Measurements from ENCODE around the gene NOP14.
"Not testable (repeated sequence)": the region's sequence is repeated elsewhere in the genome, so short reads cannot be mapped to it uniquely, and the experiment has no call there.

The NOP14 gene

DNA sequence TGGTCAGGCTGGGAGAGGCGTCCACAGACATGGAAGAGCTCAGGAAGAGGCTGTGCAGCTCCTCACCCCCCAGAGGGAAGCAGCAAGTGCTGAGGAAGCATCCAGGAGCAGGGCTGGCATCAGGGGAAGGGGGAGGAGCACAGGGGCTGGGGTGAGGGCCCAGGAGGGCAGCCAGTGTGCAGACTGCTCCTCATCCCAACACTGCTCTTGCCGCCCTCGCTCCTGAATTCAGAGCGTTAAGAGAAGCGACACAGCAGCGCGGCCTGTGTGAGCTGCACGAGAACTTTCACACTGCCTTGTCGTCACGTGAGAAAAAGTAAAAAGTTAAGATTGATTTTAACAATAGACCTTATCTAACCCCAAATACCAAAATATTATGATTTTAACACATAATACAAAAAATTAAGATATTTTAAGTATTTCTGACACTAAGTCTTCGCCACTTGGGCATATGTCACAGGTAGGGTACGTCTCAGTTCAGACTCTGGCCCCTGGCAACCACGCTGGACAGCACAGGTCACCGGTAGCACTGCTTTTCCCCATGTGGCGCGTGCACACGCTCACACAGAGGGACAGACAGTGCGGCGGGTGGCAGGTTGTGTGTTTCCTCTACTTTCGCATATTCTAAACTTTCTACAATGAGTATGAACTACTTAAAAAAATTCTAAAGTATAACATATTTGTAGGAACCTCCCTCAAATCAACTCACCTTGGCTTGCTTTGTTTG is 19.7 kb downstream of the NOP14 start:
- DNase-seq (ENCODE audit: extremely low spot score, insufficient read length, low read depth): no peak
- no peak for FAIRE-seq

DNA sequence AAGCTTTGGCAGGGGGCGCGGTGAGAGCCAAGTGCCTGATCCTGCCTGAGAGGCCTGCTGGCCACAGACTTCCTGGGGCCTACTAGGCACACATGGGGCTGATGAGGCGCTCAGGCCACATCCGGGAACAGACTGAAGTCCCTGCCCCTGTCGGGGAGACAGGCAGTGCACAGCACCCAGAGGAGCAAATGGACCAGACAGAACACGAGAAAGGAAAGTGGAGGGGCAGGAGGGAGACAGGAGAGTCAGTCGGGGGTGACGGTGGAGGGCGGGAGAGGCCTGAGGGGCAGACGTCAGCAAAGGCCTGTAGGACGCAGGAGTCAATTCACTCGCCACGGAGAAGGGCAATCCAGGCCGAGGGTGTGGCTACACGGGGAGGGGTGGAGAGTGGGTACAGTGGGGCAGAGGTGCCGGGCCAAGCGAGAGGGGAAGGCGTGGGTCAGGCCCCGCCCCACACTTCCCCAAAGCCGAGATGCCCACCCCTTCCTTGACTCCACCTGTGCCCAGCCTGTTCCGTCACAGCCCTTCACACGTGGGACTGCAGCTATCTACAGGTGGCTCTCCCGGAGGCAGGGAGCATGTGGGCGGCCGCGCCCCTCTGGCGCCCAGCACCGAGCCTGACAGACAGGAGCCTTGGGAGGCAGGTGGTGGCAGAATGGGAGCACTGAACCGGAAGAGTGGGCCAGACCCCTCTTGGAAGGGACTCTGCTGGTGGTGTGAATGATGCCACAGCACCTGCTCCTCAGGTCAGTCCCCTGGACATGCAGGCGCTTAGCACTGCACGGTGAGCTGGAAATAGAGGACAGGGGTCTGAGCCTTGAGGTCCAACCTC is 20.5 kb downstream of the NOP14 start:
- FAIRE-seq: no peak

DNA sequence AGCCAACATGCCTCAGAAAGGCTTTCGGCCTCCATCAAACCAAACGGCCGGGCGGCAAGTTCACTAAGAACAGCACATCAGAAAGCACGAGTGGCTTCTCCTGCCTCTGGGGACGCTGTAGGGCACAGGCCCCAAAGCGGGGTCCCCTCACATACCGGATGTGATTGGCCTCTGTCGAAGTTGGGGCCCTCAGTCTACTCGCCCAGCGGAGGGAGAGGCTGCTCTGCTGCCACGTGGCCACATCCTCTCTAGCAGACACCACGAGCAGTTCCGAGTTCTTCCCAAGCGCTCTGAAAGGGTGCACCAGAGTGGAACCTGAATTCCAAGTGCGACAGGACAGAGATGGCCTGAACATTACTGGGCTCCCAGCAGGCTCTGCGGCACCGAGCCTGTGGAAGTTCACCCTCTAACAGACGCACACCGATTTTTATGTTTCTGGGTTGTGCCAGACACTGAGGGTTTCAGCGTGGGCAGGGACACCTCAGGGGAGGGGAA is 21.1 kb downstream of the NOP14 start:
- FAIRE-seq (no peak), DNase-seq (ENCODE audit: extremely low spot score, insufficient read length, low read depth) (no peak)

More for the DNA sequence above, 20.5 kb downstream of the NOP14 start:
- no peak for DNase-seq (ENCODE audit: extremely low spot score, insufficient read length, low read depth)

DNA sequence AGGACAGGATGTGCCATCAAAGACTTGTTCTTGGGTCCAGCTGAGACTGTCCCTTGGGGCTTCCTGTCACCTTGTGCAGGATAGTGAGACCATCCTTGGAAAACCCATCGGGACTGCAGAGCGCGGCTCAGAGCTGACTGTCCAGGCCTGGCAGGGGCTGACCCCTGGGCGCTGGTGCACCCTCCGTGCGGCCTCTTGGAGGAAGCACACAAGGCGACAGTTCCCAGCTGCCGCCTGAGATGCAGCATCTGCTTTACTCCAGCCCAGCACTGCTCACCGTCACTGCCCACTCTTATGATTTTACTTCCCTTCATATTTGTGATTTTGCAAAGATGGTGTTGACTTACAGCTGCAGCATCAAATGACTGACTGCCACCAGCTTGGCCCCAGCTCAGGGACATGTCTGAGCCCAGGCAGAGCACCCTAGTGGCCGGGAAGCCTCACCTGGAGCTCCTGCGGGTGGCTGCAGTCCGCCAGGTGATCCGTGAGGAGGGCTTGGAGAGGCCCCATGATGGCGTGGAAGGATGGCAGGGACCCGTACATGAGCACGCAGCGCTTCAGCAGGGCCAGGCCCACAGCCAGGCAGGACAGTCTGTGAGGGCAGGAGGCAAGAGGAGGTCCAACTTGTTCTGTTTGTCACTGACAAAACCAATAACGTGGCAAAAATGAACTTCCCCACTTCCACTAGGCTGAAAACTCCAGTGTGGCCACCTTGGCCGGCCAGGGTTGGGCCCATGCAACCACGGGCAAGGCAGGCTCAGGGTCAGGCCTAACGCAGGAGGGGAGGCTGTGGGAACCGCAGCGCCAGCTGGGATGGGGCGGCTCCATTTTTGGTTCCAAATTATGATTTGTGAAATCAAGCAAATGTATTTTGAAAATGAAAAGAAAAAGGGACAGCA is 21.8 kb downstream of the NOP14 start:
- FAIRE-seq (no peak), DNase-seq (ENCODE audit: extremely low spot score, insufficient read length, low read depth) (no peak)

DNA sequence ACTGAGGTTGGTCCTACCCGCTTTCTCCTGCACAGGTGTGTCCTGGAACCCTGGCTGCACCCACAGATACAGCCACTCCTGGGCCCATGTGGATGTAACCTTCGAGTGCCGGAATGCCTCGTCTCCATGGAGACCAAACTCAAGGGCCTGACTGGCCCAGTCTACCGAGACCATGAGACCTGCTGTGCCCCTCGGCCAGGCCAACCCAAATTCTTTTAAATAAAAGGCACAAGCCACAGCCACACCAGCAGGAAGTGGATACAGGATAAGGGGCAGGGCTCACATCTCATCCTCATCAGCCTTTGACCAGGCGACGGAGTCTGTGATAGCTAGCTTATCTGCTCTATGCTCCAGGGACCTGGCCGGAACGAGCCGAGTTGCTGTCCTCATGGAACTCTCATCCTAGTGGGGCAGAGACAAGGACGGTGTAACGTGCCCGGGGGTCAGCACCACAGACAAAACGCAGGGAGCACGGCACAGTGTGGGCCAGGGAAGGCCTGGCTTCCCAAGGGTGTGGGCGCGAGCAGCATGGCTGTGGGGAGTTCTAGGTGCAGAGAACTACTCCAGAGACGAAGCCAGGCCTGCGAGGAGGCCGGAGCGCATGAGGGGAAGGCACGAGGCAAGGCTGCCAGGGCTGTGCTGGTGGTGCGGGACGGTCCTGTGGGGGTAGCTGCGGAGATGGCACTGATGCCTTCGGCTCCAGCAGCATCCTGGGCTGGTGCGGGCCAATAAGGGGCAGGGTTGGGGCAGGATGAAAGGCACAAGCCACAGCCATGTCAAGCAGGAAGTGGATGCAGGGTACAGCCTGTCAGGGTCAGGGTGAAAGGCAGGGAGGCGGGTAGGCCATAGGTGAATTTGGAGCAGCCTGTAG is 22.7 kb downstream of the NOP14 start:
- FAIRE-seq (no peak), DNase-seq (ENCODE audit: extremely low spot score, insufficient read length, low read depth) (no peak)

DNA sequence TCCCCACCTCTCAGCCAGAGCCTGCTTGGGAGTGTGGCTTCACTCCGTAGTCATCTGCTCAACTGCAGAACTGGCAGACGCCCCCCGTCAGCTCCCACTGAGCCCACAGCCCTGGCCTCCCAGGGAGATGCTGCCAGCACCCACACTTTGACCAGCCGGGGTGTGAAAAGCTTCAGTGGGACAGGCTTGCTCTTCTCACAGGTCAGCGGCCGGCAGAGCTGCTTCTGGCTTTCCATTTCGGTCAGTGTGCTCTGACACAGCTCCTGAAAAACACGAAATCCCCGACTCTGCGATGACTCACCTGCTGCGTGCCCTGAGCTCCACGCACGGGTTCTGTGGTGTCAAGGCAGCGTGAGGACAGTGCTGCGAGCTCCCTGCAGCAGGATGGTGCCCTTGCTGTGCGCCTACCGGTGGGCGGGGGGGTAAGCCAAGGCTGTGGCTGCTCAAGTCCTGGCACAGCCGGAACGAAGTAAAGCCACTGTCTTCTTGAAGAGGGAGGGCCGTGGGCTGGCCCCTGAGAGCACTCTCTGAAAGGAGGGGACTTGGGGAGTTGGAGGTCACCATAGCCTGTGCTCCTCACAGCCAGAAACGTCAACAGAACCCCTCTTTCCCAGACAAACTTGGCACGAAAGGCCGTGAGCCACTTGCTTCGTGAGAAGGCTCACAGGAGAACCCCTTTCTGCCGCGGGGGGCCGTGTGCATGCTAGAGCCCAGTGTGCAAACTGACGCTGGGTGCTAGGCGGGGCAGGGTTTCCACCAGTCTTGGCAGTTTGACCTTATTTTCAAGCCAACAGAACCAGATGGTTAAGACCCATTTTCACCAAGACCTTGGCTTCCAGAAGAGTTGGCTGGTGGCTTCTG is 23.6 kb downstream of the NOP14 start:
- DNase-seq (ENCODE audit: extremely low spot score, insufficient read length, low read depth) (no peak), FAIRE-seq (no peak)

DNA sequence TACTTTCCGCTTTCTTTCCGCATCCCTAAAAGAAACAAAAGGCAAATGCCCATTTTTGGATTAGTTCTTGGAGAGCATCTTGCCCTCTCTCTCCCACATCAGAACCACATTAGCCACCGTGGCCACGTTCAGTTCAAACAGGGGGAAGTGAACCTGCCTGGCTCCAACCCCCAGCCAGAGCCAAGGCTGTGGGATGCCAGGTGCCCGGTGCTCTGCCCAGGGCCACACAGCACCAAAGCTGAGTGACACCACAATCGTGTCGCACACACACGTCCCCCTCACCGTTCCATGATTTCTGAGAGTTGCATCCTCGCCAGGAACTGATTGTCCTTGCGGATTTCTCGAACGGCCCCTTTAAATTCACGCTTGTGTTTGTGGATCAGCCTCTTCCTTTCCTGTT is 24.3 kb downstream of the NOP14 start:
- DNase-seq (ENCODE audit: extremely low spot score, insufficient read length, low read depth): no peak
- FAIRE-seq: no peak

DNA sequence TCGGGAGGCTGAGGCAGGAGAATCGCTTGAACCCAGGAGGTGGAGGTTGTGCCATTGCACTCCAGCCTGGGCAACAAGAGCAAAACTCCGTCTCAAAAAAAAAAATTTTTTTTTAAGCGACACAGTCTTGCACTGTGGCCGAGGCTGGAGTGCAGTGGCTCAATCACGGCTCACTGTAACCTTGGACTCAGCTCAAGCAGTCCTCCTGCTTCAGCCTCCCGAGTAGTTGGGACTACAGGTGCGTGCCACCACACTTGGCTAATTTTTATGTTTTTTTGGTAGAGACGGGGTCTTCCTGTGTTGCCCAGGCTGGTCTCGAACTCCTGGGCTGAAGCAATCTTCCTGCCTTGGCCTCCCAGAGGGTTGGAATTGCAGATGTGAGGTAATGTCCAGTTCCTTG is 24.8 kb downstream of the NOP14 start:
- not testable (repeated sequence) for FAIRE-seq; DNase-seq (ENCODE audit: extremely low spot score, insufficient read length, low read depth)

DNA sequence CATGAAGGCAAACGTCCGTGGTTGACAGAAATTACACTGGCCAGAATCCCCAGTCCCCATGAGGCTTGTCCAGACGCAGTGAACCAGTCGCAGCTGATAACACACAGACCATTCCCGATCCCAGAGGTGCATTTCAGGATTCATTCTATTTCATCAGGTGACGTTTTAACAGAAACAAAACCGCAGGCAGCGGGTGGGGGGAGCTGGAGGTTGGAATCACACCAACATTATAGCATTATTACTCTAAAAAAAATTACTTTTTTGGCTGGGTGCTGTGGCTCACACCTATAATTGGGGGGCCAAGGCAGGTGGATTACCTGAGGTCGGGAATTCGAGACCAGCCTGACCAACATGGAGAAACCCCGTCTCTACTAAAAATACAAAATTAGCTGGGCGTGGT is 25.2 kb downstream of the NOP14 start:
- DNase-seq (ENCODE audit: extremely low spot score, insufficient read length, low read depth) (no peak), FAIRE-seq (peak; percentile 24)

DNA sequence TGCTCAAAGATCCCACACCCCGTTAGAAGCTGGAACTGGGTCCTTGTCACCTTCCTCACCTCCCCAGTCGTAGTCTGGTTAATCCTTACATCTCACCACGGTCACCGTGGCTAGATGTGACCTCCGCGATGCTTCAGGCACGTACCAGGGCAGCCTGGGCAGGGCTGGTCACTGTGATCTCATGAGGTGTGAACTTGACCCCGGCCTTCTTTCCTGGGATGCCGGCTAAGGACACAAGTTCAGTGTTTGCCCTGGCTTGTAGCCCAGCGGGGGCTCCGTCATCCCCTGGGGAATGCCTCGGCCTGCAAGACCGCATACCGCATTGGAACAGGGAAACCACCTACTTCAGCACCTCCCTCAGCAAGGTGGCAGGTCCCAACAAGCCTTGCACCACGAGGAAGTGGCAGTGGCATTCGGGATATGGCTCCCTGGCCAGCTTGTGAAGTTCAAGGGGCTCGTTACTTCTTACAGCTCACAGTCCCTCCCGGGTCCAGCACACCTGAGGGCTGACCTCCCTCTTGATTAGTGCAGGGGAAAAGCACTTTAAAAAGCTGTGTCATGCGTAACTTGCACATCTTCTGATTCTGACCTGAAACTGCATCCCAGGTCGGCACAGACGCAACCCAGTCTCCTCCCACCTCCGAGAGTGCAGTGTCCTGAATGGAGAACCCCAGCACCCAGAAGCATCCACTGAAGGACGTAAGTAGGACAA is 25.9 kb downstream of the NOP14 start:
- no peak for FAIRE-seq

DNA sequence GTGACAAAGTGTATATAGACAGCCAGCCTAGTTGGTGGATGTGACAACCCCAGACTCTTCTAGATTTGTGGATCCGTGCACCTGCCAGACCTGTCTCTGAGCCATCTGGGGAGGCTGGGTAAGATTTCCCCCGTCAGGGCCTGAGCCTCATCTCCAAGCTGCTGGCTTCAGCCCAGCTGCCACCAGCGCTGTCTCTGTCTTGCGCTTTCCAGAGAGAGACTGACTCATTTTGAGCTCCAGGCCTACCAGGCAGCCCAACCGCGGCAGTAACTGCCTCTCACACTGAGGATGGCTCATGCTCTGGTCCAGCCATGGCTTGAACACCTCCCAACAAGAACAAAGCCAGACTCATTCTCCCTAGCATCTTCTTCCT is 26.4 kb downstream of the NOP14 start:
- FAIRE-seq (peak; percentile 88), DNase-seq (ENCODE audit: extremely low spot score, insufficient read length, low read depth) (no peak)

More for the DNA sequence above, 25.9 kb downstream of the NOP14 start:
- DNase-seq (ENCODE audit: extremely low spot score, insufficient read length, low read depth): no peak

DNA sequence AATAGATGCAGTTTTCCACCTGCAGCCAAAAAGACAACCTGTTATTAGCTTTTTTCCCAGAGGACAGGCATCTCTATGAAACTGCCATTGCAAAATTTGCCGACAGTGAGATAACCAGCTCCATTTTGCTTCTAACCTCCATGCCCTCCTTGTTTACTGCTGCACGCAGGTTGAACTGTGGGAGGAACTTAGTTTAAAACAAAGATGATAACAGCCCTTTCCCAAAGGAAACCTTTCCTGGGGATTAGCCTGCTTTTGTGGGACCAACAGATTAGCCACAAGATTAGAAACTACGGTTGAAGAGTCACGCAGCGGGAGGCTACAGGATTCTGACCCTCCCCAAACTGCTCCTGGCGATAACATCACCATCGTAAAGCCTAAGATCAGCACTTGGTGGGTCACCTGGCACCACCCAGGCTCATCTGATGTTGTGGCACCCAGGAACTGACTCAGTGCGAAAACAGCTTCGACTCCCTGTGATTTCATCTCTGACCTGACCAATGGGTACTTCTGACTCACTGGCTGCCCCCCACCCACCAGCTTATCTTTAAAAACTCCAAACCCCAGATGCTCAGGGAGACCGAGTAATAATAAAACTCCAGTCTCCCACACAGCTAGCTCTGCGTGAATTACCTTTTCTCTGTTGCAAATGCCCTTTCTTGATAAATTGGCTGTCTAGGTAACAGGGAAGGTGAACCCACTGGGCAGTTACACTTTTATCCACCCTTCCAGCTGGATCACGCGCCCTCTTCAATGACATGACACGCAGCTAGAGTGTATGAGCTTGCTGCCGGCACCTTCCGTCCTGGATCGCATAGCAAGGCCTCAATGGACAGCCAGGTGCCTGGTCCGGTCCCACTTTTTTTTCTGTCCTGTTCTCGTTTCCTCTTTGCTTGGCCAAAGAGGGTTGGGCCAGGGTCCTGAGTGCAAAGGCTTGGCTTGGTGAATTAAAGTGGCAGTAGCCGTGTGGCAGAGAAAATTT is 27.2 kb downstream of the NOP14 start:
- DNase-seq (ENCODE audit: extremely low spot score, insufficient read length, low read depth): no peak
- FAIRE-seq: peak; percentile 62

DNA sequence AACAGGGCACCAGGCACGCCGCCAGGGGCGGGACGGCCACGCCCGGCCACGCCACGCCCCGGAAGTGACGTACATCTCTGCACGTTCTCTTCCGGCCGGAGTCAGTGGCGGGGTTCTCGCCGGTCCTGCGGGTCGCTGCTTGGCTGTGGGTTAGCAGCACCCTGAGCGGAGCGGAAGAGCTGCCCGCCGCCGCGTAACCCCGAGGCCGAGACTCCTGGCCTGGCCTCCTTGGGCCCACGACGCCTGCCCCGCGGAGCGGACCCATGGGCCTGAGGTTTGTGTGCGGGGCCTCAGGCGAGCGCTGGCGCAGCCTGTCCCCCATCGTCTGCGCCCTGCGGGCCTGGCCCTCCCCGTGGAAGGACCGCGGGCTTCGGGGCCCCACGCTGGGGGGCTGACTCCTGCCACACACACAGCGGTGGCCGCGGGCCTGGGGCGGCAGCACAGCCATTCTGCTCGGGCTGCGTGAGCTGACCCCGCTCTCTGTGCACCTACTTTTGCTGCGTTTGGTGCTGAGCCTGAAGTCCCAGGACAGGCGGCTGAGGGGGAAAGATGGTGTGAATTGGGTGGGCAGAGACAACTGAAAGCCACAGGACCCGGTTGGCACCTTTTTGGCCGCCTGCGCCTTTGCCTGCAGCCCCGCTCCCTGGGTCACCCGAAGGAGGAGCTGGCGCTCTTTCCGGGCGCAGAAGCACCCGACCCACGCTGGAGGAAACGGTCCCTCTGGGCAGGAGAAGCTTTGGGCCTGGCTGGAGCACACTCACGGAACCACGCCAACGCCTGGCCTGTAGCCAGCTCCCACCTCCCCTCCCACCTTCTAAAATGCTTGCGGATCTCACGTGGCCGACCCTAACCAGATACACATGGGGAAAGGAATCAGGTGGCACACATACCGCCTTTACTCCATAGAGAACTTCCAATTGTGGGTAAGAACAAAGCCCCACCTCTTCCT is 28.1 kb downstream of the NOP14 start:
- DNase-seq (ENCODE audit: extremely low spot score, insufficient read length, low read depth): peak; percentile 85
- peak; percentile 94 for FAIRE-seq

DNA sequence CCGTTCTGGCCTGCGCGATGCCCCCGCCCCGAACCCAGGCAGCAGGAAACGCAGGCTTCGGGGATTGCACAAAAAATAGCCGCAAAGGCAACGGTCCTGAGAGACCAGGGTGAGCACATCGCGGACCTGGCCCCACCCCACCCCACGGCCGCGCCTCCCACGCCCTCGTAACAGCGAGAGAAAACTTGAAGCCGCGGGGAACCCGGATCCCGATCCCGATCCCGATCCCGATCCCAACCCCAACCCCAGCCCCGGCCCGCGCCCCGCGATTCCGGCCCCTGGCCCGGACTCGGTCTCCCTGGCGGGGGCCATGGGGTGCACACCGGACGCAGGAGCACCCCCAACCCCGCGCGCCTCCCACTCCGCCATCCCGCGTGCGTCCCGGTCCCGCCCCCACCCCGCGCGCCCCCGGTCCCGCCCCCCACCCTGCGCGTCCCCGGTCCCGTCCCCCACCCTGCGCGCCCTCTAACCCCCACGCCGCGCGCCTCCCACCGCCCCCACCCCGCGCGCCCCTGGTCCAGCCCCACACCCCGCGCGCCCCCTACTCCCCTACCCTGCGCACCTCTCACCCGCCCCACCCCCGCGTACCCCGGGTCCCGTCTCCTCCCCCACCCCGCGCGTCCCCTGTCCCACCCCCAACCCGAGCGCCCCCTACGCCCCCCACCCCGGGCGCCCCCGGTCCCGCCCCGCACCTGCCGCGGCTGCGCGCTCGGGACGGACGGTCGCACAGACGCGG is 29.0 kb downstream of the NOP14 start:
- FAIRE-seq (no peak), DNase-seq (ENCODE audit: extremely low spot score, insufficient read length, low read depth) (no peak)

DNA sequence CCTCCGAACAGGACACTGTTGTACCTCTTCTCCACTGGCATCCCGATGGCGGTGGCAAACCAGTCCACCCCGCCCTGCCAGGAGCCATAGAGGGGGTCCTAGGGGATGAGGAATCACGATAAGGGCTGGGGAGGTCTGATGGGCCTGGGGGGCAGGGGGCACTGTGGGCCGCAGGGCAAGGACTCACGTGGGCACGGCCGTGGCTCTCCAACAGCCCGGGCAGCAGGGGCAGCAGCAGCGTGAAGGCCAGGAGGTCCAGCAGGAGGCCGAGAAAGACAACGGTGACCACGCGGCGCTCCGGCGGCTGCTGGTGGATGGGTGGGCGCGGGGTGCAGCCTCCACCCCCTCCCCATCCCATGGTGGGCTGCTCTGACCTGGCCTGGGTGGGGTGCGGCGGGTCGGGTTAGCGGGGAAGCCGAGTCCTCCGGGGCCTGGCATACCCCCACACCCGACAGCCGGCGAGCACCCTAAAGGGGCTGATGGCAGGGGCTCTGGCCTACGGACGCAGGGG is 29.6 kb downstream of the NOP14 start:
- FAIRE-seq: no peak

More for the DNA sequence above, 29.6 kb downstream of the NOP14 start:
- no peak for DNase-seq (ENCODE audit: extremely low spot score, insufficient read length, low read depth)

Measured in GM18507 (cell line).